Fibroblast of the aortic adventitia (primary cell): ENCODE data around the gene HTR1D. TPM values are rescaled to one million over a fixed set of nuclear protein-coding genes. Genes with fewer than 3 reads are reported as not detected.

Experiments
- DNase-seq: peaks from one replicate; pipeline ENCODE4 v3.0.0-alpha.2; 2010; ENCODE audit warnings: low read depth
- H3K4me3 ChIP-seq: 2 replicates; pipeline ENCODE4 v1.5.1; 2011; ENCODE audit warnings: low read depth, mild to moderate bottlenecking, control low read depth, low read length, moderate library complexity
- small RNA-seq: library from RNA; depleted of rRNA; stranded (forward); fragments of <200 nt; gene quantifications from one replicate; pipeline ENCODE3, GENCODE V24; 2012
- total RNA-seq: library from RNA; depleted of rRNA; stranded (reverse); fragments of >200 nt; gene quantifications from 2 replicates; pipeline ENCODE4 v1.2.3, GENCODE V29; 2012; ENCODE audit warnings: low replicate concordance
- TF ChIP-seq, protein P1 (sequence below): IDR thresholded peaks from 2 replicates; pipeline ENCODE4 v1.5.1; 2011; ENCODE audit warnings: mild to moderate bottlenecking, low read length, control low read depth, inconsistent platforms; ENCODE audit not compliant: insufficient read depth

HTR1D gene
- total RNA-seq, 1 donor: not detected

DNA sequence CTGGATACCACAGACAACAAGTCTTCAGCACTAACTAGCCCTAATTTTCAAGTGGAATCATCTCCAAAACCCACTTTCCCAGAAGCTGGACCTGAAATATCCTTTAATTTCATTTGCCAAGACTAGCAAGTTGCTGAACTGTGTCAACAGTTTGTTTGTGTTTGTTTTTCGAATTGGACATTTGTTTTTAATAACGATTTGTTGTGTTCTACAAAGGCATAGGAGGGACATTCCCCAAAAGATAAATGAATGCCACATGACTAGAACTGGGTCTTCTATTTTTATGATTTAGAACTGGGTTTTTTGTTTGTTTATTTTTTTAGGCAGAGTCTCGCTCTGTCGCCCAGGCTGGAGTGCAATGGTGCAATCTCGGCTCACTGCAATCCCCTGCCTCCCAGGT is 66.6 kb downstream of the HTR1D start:
- DNase-seq: no peak
- TF ChIP-seq, protein P1, sequence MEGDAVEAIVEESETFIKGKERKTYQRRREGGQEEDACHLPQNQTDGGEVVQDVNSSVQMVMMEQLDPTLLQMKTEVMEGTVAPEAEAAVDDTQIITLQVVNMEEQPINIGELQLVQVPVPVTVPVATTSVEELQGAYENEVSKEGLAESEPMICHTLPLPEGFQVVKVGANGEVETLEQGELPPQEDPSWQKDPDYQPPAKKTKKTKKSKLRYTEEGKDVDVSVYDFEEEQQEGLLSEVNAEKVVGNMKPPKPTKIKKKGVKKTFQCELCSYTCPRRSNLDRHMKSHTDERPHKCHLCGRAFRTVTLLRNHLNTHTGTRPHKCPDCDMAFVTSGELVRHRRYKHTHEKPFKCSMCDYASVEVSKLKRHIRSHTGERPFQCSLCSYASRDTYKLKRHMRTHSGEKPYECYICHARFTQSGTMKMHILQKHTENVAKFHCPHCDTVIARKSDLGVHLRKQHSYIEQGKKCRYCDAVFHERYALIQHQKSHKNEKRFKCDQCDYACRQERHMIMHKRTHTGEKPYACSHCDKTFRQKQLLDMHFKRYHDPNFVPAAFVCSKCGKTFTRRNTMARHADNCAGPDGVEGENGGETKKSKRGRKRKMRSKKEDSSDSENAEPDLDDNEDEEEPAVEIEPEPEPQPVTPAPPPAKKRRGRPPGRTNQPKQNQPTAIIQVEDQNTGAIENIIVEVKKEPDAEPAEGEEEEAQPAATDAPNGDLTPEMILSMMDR: no peak
- H3K4me3 ChIP-seq: no peak overlapping the region

DNA sequence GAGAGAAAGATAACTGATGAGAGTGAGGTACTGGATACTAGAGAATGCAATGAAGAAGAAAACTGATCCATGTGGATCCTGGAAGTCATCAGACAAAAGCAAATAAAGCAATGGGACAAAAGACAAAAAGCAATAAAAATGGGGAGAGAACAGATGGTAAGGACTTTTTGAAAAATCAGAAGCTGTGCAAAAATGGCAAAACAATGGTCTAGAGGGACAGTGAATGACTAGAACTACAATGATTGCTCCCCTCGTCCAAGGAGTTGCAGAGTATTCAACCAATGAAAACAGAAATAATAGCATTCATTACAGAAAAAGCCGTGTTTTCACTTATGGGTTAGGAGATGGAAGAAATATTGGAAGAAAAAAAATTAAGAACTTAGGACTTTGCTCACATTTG is 67.2 kb downstream of the HTR1D start:
- TF ChIP-seq, protein P1: no peak
- H3K4me3 ChIP-seq: no peak overlapping the region
- DNase-seq: no peak

DNA sequence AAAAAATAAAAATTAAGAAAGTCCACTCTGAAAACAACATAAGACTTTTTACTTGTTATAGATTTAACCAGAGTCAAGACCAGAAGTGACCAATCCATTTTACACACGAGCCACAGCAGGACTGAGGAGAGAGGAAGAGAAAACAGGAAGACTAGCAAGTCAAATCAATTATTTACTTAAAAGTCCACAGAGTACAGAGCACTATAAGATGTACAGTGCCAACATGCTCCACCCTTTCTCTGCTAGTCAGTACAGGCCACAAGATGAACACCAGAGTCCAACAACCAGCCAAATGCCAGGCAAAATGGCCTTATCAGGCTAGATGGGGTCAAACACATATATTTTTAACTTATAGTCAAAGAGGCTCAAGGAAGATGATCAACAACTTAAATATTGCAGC is 68.2 kb downstream of the HTR1D start:
- TF ChIP-seq, protein P1: no peak
- H3K4me3 ChIP-seq: no peak overlapping the region
- DNase-seq: no peak

- H3K4me3 ChIP-seq: no peak overlapping the region
- TF ChIP-seq, protein P1: no peak
- no peak for DNase-seq
Observed at GRCh38 chr1:23148084-23148483, 69.2 kb downstream of the HTR1D start.

Small RNA genes within 50 kb of the gene (small RNA-seq; reads per million reads assigned to genes)
- not detected for gene RNU6-135P
- gene RNU6-514P: not detected

Other genes with a start within 250 kb of the HTR1D start
- gene LACTBL1, start 244.6 kb downstream of the HTR1D start, total RNA-seq: not detected in 2 replicates
- gene TEX46, start 201.7 kb downstream of the HTR1D start, total RNA-seq: not detected in 2 replicates
- gene KDM1A, start 198.0 kb downstream of the HTR1D start, total RNA-seq: 60.3 and 104 TPM in 2 replicates
- 26.2 and 107 TPM in 2 replicates for gene LUZP1, start 48.6 kb downstream of the HTR1D start, total RNA-seq
- gene HNRNPR, start 126.8 kb upstream of the HTR1D start, total RNA-seq: 83.4 and 182 TPM in 2 replicates
- gene ZNF436, start 152.3 kb upstream of the HTR1D start, total RNA-seq: 30.5 and 115 TPM in 2 replicates
- 22.8 and 44.9 TPM in 2 replicates for gene TCEA3, start 207.2 kb upstream of the HTR1D start, total RNA-seq